ENCODE results near the gene CAB39.

Gene CAB39

DNA sequence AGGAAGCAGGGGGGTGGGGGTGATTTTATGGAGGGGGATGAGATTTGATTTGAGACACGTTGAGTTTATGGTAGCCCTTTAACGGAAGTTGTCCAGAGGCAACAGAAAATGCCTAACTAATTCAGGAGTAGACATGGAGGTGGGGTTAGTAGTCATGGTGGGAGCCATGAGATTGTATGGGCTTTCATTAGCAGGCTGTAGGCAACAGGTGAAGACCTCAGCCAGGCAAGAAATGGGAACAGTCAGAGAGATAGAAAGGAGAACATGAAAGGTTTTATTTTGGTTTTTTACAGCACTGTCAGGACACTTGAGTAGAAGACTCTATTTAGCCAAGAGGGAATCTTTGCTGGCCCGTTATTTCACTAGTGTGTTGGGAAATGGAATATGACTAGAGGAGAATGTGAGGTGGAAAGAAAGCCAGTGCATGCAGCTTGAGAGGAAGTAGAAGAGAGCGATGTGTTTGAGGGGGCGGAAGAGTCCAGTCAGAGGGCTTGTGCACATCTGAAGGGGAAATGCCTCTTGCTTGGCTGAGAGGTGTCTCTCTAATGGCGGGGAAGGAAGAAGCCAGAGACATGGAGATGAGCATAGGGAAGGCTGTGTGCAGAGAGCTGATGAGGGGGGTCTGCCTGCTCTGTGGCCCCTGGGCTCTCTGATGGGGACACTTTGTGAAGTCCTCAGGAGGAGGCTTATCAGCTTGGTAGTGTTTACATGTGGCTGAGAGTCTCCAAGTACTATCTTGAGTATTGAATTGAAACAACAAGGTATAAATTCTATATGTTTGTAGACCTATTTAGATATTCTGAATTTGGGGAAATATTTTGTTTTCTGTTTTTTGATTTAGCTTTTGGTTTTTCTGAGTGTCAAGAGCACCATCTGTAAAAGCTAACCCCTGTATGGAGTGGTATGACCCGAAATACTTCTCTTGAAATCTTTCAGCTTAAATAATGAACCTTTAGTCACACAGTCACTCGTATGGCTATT lies 85.2 kb downstream of the CAB39 start:
- TF ChIP-seq CTCF (IDR thresholded peaks at IDR 0.05; ENCODE audit: low read depth, low read length): no peak
- H3K4me3 ChIP-seq (ENCODE audit: low read depth, low read length): no peak overlapping the region
- DNase-seq (ENCODE audit: low read depth, low spot score): no peak
- in situ Hi-C loops (cut with HindIII; ENCODE audit: low sequenced_read_pairs): no loop called here

- in situ Hi-C loops (cut with HindIII; ENCODE audit: low sequenced_read_pairs): no loop called here
- H3K4me3 ChIP-seq (ENCODE audit: low read depth, low read length): no peak overlapping the region
- peak; percentile 70 for DNase-seq (ENCODE audit: low read depth, low spot score)
- TF ChIP-seq CTCF (IDR thresholded peaks at IDR 0.05; ENCODE audit: low read depth, low read length): peak; percentile 53
Observed at GRCh38 chr2:230798769-230799399, 86.2 kb downstream of the CAB39 start.

GRCh38 chr2:230805353-230806017 lies 92.8 kb downstream of the CAB39 start:
- DNase-seq (ENCODE audit: low read depth, low spot score): no peak
- in situ Hi-C loops (cut with HindIII; ENCODE audit: low sequenced_read_pairs): no loop called here
- TF ChIP-seq CTCF (IDR thresholded peaks at IDR 0.05; ENCODE audit: low read depth, low read length): no peak
- H3K4me3 ChIP-seq (ENCODE audit: low read depth, low read length): no peak overlapping the region

DNA sequence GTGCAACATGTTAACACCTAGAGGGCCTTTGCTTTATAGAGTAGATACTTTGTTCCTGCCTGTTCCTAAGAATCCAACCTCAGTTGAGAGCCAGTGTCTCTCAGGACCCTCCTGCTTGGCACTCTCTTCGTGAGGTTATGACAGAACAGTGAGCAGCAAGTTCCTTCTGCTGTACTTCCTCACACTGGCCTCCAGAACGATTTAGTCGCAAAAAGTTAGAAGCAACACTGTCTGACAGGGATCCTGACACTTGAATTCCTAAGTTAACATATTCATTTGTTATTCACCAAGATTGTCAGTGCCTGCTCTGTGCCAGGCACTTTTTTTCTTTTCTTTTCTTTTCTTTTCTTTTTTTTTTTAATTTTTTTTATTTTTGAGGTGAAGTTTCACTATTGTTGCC lies 95.1 kb downstream of the CAB39 start:
- in situ Hi-C loops (cut with HindIII; ENCODE audit: low sequenced_read_pairs): no loop called here
- no peak overlapping the region for H3K4me3 ChIP-seq (ENCODE audit: low read depth, low read length)
- DNase-seq (ENCODE audit: low read depth, low spot score): no peak
- no peak for TF ChIP-seq CTCF (IDR thresholded peaks at IDR 0.05; ENCODE audit: low read depth, low read length)

GRCh38 chr2:230809015-230809414 lies 96.4 kb downstream of the CAB39 start:
- no peak overlapping the region for H3K4me3 ChIP-seq (ENCODE audit: low read depth, low read length)
- no peak for DNase-seq (ENCODE audit: low read depth, low spot score)
- no peak for TF ChIP-seq CTCF (IDR thresholded peaks at IDR 0.05; ENCODE audit: low read depth, low read length)
- in situ Hi-C loops (cut with HindIII; ENCODE audit: low sequenced_read_pairs): no loop called here

- in situ Hi-C loops (cut with HindIII; ENCODE audit: low sequenced_read_pairs): no loop called here
- peak; percentile 32 for TF ChIP-seq CTCF (IDR thresholded peaks at IDR 0.05; ENCODE audit: low read depth, low read length)
- no peak overlapping the region for H3K4me3 ChIP-seq (ENCODE audit: low read depth, low read length)
- DNase-seq (ENCODE audit: low read depth, low spot score): no peak
Observed at GRCh38 chr2:230809677-230810251, 97.1 kb downstream of the CAB39 start.
